ENCODE measurements around the gene TIFAB.

TIFAB gene

DNA sequence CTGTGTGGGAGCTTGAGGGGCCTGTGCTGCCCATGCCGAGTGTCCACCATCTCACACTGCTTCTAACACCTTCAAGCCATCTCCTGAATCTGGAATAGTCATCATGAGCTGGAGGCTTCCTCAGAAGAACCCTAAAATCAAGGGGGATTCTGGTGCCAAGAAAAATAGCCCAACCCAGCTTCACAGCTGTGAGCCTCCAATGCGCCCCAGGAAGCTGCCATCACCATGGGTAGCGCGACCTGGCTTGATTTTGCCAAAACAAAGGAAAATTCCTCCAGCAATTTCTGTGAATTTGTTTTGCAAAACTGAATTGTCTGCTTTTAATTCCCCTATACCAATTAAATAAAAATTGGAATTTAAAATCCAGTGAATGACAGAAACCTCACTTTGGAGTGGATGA is 6.2 kb upstream of the TIFAB start:
- no peak for DNase-seq (ENCODE audit: low spot score)

- DNase-seq (ENCODE audit: low spot score): peak; percentile 47
These were observed 5.4 kb upstream of the TIFAB start for GRCh38 chr5:135457424-135458071.

DNA sequence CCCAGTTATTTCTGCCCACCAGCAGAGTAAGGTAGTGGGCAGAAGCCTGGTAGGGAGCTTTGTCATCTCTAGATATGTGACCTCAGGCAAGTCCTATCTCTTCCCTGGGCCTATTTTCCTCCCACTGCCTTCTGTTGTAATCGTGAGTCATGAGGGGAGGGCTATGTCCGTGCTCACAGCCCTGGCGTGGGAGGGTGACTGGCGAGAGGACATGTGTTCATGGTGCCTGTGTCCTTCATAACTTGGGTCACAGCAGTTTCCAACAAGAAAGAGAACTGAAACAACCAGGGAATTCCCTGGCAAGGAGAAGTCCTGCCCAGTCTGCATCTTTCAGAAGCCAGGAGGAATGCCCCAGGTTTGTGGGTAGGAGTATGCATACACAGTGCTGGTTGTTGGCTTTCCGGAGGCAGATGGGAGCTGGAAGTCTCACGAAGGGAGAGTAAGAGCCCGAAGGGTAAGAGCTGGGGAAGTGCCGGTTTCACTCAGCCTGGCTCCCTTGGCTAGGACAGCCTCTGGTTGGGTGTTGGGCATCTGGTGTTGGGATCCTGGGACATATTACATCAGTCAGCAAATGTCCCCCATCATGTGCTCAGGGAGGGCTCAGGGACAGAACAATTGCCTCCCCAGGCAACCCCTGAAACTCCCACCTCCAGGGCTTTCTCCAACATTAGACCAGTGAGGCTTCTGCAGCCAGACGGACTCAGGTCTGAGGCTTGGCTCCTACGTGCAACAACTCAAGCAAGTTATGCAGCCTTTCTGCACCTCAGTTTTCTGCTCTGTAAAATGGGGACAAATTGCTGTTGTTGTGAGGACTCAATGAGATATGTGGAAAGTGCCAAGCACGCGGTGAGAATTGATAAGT is 4.3 kb upstream of the TIFAB start:
- no peak for DNase-seq (ENCODE audit: low spot score)

- DNase-seq (ENCODE audit: low spot score): no peak
These were observed 3.7 kb upstream of the TIFAB start for GRCh38 chr5:135455876-135456237.

- DNase-seq (ENCODE audit: low spot score): no peak
These were observed 2.8 kb upstream of the TIFAB start for GRCh38 chr5:135454946-135455345.

DNA sequence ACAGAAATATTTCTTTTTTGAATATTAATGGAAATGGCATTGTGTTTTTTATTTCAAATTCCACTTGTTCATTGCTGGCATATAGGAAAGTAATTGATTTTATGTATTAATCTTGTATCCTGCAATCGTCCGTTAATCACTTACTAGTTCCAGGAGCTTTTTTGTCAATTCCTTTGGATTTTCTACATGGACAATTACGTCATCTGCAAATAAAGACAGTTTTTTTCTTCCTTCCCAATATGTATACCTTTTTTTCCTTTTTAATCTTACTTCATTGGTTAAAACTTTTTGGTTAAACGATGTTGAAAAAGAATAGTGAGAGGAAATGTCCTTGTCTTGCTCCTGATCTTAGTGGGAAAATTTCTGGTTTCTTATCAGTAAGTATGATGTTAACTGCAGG is 1.5 kb upstream of the TIFAB start:
- no peak for DNase-seq (ENCODE audit: low spot score)

DNA sequence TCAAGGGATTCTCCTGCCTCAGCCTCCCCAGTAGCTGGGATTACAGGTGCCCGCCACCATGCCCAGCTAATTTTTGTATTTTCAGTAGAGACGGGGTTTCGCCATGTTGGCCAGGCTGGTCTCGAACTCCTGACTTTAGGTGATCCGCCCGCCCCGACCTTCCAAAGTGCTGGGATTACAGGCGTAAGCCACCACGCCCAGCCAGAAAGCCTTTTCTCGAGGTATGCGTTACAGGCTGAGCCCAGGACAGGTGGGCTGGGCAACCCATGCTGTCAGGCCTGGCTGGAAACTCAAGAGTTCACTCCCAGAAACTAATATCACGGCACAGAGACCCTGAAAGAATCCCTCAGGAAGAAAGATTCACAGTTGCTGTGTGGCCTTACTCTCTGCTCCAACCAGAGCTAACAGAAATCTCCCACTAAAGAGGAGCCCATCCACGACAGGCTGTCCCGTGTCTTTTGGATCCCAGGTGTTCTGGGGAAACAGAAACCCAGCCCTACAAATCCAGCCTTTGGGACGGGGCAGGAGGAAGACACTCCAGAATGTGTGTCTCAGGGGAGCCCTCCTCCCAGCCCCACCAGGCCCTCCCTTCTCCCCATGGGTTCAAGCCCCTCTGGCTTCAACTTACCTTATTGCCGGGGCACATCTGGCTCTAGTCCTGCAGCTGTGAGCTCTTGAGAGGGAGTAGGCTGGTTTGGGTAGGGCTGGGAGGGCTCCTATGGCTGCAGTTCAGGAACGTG is 400 bp downstream of the TIFAB start:
- no peak for DNase-seq (ENCODE audit: low spot score)

DNA sequence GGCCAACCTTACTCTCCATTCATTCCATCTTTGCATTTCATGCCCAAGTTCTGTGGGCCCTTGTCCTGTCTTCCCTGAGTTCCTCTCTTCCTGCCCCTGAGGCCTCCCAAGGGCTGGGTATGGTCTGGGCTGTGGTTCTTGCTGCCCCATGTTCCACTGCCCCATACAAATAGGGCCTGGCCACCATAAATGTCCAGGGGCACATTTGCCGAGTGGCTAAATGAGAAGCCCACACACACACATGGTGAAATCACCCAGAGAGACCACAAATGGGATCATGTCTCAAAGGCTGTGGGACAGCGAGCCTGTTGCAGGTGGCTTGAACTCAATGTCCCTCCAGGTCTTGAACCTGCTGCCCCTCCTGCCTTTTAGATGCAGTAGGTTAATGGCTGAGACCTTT is 1.2 kb downstream of the TIFAB start:
- no peak for DNase-seq (ENCODE audit: low spot score)

- DNase-seq (ENCODE audit: low spot score): no peak
These were observed 1.8 kb downstream of the TIFAB start for GRCh38 chr5:135450336-135450735.

DNA sequence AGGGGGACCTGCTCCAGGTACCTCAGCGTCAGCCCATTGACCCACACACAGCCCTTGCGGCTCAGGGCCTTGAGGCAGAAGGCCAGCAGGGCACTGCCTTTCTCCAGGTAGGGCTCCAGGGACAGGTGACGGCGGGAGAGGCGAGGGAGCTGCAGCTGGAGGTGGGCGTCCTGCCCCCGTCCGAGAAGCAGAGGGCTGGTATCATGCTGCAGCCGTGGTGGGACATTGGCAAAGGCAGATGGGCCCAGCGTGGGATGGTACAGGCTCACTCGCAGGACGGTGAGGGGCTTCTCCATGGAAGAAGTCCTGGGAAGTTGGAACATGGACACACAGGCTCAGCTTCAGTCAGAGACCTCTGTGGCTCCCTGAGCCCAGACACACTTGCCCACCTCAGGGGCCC is 2.5 kb downstream of the TIFAB start:
- no peak for DNase-seq (ENCODE audit: low spot score)

DNA sequence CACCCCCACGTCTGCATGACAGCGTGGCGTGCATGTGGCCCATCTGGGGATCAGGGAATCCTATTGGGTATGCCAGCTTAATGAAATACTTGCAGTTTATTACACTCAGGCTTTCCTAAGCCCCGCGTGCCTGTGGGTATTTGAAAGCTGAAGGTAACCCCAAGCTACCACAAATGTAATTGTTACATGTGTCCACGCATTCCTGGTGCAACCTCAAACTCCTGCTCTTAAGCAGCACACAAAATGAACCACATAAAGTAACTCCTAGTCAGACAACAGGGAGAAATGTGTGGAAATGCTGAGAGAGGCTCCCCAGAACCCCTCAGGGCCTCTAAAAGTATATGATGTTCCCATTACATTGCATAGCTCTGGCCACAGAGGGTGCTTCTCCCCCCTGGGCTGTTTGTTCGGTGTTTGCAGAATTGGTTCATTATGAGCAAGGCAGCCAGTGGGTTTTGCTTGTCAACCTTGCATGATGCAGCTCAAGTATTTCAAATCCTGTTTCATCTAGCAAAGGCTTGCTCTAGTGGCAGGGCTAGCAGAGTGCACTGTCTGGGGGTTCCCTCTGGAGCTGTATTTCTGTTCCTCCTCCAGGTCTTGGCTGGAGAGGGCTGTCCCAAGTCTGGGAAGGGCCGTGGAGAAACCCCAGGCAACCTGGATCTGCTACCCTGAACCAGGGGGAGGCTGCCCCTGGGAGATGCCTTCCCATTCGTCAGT is 3.2 kb downstream of the TIFAB start:
- no peak for DNase-seq (ENCODE audit: low spot score)

DNA sequence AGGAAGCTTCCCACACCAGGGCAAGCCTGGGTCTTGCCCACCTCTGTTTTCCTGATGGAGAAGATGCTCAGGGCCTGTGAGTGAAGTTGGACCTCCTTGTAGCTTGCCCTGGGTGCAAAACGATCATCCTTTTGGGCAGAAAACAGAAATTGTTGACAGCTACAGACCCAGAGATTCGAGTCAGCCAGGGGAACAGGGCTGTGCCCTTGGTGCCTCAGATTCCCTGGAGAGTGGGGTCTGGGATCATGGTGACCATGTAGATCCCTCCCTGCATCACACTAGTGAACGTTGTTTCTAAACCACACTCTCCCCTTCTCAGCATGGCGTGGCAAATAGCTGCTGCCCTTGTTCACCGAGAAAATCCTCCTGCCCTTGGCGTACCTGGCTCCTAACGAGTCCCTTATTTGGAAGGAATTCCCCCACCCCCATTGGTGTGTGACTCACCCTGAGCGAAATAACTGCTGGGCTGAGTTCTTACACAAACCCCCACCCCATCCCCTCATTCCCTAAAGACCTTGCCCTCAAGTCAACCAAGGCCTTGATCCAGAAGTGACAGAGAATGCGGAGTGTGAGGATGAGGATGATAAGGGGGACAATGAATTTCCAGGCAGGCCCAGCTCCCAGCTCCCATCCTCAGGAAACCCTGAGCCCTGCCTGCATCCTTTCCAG is 3.9 kb downstream of the TIFAB start:
- DNase-seq (ENCODE audit: low spot score): no peak

- DNase-seq (ENCODE audit: low spot score): no peak
These were observed 4.7 kb downstream of the TIFAB start, which contains the start of gene DCANP1 for GRCh38 chr5:135447298-135447929. DCANP1 (minus strand) TSS chr5:135447348; CDS start chr5:135447108, 240 bp downstream.

GRCh38 chr5:135446615-135447014 is 5.5 kb downstream of the TIFAB start:
- no peak for DNase-seq (ENCODE audit: low spot score)

DNA sequence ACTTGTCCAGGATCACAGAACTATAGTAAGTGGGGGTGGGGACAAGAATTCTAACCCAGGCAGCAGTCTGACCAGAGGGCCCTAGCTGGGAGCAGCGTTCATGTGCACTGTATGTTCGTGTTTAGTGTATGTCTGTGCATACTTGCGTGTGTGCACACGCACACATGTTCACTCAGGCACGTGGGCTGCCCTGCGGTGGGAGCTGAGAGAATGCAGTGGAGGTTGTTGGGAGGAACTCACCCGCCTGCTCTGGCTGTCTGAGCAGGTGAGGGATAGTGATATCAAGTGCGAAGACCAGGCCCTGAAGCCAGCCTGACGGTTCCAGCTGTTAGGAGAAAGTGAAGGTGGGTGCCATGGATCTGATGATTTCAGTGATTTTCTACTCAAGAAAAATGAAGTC is 5.9 kb downstream of the TIFAB start:
- no peak for DNase-seq (ENCODE audit: low spot score)

GRCh38 chr5:135445306-135445985 is 6.7 kb downstream of the TIFAB start:
- no peak for DNase-seq (ENCODE audit: low spot score)

- DNase-seq (ENCODE audit: low spot score): no peak
These were observed 7.3 kb downstream of the TIFAB start for GRCh38 chr5:135444881-135445280.

DNA sequence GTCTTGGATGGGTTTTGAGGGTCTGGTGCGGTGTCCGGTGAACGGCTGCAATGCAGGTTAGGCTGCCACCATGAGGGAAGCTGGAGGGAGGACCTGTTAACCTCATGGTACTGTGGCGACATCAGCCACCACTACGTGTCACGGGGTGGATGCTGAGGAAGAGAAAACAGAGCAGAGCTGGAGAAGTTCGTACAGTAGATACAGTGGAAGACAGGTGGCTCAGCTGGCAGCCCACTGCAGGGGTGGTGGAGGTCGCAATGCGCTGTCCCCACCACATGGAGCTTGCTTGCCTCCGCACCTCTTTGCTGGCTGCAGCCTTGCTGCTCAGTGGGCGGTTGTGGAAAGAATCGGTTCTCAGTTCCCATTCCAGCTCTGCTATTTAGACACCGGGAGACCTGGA is 7.8 kb downstream of the TIFAB start:
- no peak for DNase-seq (ENCODE audit: low spot score)

- no peak for DNase-seq (ENCODE audit: low spot score)
These were observed 8.8 kb downstream of the TIFAB start for GRCh38 chr5:135443161-135443960.

Data from activated CD4-positive, alpha-beta T cell treated with anti-CD3 and anti-CD28 coated beads, Interleukin-2, Interleukin-4, amounts not matched to agents 100 ng/mL and 50 ng/mL, durations not matched to agents 16 hours and 8 hours (primary cell).